ENCODE results near the gene PHACTR2.

Gene PHACTR2

DNA sequence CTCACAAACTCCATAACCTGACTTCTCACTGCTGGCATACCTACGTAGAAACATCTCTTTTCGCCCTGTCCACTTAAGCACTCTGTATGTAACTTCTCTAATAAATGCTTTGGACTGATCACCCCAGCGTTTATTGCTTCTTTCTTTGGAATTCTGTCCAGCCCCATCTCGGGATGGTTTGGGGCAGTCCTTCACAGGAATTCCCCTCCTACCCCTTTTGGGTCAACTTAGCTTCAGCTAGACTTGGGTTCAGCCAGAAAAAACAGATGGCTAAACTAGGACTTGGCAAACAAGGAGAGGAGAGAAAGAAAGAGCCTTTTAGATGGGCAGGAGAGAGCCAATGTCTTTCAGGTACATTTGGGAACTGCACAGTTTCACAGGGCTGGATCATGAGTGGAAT lies 161.4 kb downstream of the PHACTR2 start:
- H3K4me1 ChIP-seq: no peaks in the 10 kb centered on the region
- H3K27me3 ChIP-seq: peaks cover 2% of the 10 kb centered on the region
- no peaks in the 10 kb centered on the region for H3K9me3 ChIP-seq
- DNase-seq: no peak
- H3K4me3 ChIP-seq (ENCODE audit: low read depth, low read length): no peak overlapping the region
- no peaks in the 10 kb centered on the region for H3K36me3 ChIP-seq
- TF ChIP-seq, protein P1, sequence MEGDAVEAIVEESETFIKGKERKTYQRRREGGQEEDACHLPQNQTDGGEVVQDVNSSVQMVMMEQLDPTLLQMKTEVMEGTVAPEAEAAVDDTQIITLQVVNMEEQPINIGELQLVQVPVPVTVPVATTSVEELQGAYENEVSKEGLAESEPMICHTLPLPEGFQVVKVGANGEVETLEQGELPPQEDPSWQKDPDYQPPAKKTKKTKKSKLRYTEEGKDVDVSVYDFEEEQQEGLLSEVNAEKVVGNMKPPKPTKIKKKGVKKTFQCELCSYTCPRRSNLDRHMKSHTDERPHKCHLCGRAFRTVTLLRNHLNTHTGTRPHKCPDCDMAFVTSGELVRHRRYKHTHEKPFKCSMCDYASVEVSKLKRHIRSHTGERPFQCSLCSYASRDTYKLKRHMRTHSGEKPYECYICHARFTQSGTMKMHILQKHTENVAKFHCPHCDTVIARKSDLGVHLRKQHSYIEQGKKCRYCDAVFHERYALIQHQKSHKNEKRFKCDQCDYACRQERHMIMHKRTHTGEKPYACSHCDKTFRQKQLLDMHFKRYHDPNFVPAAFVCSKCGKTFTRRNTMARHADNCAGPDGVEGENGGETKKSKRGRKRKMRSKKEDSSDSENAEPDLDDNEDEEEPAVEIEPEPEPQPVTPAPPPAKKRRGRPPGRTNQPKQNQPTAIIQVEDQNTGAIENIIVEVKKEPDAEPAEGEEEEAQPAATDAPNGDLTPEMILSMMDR (IDR thresholded peaks at IDR 0.05; ENCODE audit: low read depth, low read length): no peak

DNA sequence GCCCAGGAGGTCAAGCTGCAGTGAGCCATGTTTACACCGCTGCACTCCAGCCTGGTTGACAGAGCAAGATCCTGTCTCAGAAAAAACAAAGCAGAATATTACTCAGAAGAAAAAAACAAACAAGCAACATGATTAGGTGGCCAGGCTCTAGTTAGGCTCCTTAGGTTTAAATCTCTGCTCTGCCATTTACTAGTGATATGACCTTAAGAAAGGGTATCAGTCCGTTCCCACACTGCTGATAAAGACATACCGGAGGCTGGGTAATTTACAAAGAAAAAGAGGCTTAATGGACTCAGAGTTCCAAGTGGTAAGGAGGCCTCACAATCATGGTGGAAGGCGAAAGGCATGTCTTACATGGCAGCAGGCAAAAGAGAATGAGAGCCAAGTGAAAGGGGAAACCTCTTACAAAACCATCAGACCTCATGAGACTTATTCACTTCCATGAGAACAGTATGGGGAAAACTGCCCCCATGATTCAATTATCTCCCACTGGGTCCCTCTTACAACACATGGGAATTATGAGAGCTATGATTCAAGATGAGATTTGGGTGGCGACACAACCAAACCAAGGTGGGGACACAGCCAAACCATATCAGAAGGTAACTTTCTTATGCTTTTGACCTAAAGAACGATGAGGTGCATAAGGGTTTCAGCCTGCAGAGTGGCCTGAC lies 163.0 kb downstream of the PHACTR2 start:
- H3K9me3 ChIP-seq: no peaks in the 10 kb centered on the region

DNA sequence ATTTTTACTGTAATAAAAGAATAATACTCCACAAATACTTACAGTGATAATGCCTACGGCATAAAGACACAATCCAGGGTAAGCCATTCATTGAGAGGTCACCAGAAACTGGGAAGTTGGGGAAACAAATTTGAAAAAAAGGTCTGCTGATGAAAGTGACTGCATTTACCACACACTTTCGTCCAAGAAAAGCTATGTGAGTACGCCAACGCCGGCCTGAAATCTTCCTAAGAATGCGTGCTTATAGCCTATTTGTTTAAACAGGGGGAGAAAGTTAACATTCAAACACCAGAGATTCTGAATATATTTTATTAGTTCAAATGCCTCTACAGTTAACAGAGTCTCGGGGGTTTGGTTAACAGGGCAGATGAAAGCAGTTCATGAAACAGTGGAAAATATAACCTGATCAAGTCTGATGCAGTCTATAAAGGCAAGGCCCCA lies 164.7 kb downstream of the PHACTR2 start:
- DNase-seq: no peak
- Histone ChIP-seq H3K4me1 (no peaks in the 10 kb centered on the region), H3K36me3 (peaks cover 31% of the 10 kb centered on the region), H3K9me3 (no peaks in the 10 kb centered on the region), H3K4me3 (ENCODE audit: low read depth, low read length) (peak overlapping the region; percentile 98), H3K27me3 (no peaks in the 10 kb centered on the region)
- TF ChIP-seq, protein P1 (IDR thresholded peaks at IDR 0.05; ENCODE audit: low read depth, low read length): no peak

More for the DNA sequence above, 163.0 kb downstream of the PHACTR2 start:
- Histone ChIP-seq H3K4me3 (ENCODE audit: low read depth, low read length) (no peak overlapping the region), H3K36me3 (peaks cover 14% of the 10 kb centered on the region), H3K4me1 (no peaks in the 10 kb centered on the region), H3K27me3 (peaks cover 2% of the 10 kb centered on the region; the same call in 1 of the 2 replicates)
- no peak for DNase-seq
- TF ChIP-seq, protein P1 (IDR thresholded peaks at IDR 0.05; ENCODE audit: low read depth, low read length): no peak

DNA sequence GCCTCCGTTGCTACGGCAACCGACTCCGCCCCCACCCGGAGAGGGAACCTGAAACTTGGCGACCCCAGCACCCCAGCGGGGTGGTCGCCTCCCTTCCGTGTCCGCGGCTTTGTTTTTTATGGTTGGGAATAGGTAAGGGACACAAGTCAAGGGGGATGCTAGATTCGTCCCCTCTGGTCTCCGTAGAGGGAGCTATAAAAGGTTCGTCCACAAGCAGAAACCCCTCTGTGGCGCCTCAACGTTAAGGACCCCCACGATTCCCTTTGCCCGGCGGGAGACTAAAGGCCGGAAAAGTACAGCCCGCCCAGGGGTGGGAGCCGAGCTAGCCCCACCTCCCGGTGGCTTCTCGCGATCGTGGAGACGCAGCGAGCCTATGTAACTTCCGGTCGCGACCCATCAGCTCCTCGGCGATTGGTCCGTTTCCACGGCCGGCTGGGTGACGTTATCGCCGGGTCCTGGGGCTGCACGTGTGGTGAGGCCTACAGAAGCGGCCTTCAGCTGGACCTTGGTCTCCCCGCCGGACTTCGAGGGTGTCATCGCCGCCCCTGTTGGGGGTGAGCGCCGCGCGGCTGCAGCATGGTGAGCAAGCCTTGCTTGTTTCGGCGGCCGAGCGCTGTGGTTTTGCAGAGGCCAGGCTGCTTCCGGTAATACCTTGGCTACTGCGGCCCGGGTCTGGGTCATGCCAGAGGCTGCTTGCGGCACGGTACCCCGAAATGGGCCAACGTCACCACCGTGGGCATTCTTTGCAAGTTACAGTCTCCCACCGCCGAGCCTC lies 165.3 kb downstream of the PHACTR2 start, which contains the start of gene LTV1:
Gene LTV1 (plus strand): TSS at position 437 of the 775 bp plus-strand sequence. CDS start 140 bp downstream, at position 577.
- Histone ChIP-seq H3K36me3 (peaks cover 37% of the 10 kb centered on the region), H3K4me3 (ENCODE audit: low read depth, low read length) (peak within 1 kb of the TSS; percentile 98), H3K9me3 (no peaks in the 10 kb centered on the region), H3K27me3 (no peaks in the 10 kb centered on the region), H3K4me1 (no peaks in the 10 kb centered on the region)
- TF ChIP-seq, protein P1 (IDR thresholded peaks at IDR 0.05; ENCODE audit: low read depth, low read length): no peak
- DNase-seq: peak; percentile 97

DNA sequence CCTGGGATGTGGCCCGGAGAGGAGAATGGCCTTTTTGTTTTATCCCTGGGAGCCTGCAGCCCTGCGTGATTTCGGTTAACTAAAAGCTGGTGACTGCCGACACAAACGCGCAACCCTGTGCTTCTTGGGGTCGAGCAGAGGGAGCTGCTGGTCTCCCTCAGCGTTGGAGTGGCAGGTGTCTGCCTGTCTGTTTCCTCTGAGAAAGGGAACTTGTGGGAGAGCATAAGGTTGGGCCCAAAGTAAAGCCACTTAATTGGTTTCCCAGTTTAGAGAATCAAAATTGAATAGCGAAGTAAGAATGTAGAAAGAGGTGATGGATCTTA lies 165.9 kb downstream of the PHACTR2 start:
- Histone ChIP-seq H3K27me3 (no peaks in the 10 kb centered on the region), H3K4me1 (no peaks in the 10 kb centered on the region), H3K9me3 (no peaks in the 10 kb centered on the region), H3K36me3 (peaks cover 43% of the 10 kb centered on the region), H3K4me3 (ENCODE audit: low read depth, low read length) (peak overlapping the region; percentile 98)
- DNase-seq: no peak
- TF ChIP-seq, protein P1 (IDR thresholded peaks at IDR 0.05; ENCODE audit: low read depth, low read length): no peak

DNA sequence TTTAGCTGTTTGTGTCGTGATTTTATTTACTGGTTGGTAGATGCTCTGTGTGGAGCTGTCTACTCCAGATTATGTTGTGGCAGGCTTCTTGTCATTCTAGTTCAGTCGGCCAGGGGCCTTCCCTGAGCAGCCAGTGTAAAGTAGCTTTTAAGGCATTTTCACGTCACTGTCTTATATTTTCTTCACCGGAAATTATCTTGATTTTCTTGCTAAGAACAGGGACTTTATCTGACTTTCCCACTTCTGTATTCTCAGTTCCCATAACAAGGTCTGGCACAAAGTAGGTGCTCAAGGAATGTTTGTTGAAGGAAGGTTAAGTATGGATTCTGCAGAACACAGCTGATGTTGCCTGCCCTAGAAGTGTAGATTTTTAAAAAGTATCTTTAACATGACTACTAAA lies 166.2 kb downstream of the PHACTR2 start:
- H3K9me3 ChIP-seq: no peaks in the 10 kb centered on the region
- peak overlapping the region; percentile 98 for H3K4me3 ChIP-seq (ENCODE audit: low read depth, low read length)
- H3K27me3 ChIP-seq: no peaks in the 10 kb centered on the region
- H3K4me1 ChIP-seq: no peaks in the 10 kb centered on the region
- TF ChIP-seq, protein P1 (IDR thresholded peaks at IDR 0.05; ENCODE audit: low read depth, low read length): no peak
- no peak for DNase-seq
- H3K36me3 ChIP-seq: peaks cover 47% of the 10 kb centered on the region

Measured in BE2C (cell line).